ENCODE data around the gene PCNX1.

DNA sequence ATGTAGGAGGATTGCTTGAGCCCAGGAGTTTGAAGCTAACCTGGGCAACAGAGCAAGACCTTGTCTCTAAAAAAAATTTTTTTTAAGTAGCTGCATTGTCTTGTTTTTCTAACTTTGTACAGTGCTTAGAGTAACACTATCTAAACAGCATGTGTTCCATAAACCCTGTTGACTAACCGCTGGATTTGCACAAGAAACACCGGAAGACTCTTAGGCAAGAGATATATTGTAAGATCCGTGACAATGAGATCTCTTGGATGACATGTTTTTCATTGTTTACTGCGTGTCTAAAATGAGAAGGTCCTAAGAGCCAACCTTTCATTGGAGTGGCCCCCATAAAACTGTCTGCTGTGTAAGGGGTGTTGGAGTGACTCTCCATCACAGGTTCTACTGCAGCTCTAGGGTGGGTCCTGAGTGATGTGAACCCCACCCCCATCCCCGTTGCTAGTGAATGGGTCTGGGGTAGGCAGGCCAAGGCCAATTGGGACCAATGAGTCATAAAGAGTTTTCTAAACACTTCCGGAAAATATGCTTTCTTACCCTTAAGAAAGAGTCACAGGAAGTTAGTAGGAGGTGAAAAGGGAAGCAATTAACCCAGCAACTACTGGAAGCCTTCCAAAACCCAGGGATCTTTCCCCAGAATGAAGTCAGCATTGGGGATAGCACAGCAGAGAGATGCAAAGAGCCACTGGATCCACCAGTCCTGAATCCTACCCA is 24.3 kb upstream of the PCNX1 start:
- no peak for TF ChIP-seq EZH2 (IDR thresholded peaks at IDR 0.05; ENCODE audit: borderline replicate concordance)
- TF ChIP-seq, protein P1, sequence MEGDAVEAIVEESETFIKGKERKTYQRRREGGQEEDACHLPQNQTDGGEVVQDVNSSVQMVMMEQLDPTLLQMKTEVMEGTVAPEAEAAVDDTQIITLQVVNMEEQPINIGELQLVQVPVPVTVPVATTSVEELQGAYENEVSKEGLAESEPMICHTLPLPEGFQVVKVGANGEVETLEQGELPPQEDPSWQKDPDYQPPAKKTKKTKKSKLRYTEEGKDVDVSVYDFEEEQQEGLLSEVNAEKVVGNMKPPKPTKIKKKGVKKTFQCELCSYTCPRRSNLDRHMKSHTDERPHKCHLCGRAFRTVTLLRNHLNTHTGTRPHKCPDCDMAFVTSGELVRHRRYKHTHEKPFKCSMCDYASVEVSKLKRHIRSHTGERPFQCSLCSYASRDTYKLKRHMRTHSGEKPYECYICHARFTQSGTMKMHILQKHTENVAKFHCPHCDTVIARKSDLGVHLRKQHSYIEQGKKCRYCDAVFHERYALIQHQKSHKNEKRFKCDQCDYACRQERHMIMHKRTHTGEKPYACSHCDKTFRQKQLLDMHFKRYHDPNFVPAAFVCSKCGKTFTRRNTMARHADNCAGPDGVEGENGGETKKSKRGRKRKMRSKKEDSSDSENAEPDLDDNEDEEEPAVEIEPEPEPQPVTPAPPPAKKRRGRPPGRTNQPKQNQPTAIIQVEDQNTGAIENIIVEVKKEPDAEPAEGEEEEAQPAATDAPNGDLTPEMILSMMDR (IDR thresholded peaks at IDR 0.05; ENCODE audit: poor library complexity): no peak
- TF ChIP-seq EZH2phosphoT487 (IDR thresholded peaks at IDR 0.05; ENCODE audit: low read depth, severe bottlenecking, unreplicated experiment): no peak

All from hepatocyte (in vitro differentiated cells).